Activated T-cell treated with anti-CD3 and anti-CD28 coated beads for 4 hours (primary cell): ENCODE data around the gene TWIST2.

Experiments
- DNase-seq: peaks from one replicate; pipeline ENCODE4 v3.0.0-alpha.2; 2020

The TWIST2 gene

DNA sequence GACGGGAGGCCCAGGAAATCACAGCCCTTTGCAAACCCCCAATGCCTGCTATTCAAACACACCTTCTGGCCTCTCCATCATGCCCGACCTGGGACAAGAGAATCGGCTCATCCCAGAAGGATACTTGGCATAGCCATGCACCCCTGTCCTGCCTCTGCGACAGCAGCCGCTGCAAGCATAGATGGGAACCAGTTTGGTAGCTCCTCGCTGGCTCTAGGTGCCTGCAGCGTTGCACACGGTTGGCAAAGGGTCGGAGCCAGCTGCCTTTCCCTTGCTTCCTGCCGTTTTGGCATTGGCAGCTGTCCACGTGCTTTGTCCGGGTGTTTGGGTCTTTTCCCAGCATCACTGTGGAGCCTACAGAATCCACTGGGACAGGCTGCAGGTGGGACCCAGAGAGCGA lies 76.9 kb downstream of the TWIST2 start:
- DNase-seq = no peak

DNA sequence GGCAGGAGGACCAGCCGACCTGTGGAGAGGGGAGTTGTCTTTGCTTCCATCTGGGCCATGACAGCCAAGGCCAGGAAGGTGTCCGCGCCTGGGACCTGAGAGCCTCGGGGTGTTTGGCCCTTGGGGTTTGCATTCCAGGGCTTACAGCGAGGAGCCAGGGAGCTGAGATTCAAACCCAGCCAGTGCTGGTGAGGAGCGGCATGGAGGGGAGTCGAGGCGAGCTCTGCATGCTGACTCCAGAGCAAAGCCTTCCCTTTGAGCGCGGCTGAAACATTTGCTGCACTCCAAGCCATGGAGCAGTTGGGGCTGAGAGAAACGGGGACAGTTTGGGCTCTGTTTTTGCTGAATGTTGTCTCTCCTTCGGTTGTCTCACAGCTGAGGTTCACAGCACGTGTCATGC lies 77.4 kb downstream of the TWIST2 start:
- DNase-seq = no peak

DNA sequence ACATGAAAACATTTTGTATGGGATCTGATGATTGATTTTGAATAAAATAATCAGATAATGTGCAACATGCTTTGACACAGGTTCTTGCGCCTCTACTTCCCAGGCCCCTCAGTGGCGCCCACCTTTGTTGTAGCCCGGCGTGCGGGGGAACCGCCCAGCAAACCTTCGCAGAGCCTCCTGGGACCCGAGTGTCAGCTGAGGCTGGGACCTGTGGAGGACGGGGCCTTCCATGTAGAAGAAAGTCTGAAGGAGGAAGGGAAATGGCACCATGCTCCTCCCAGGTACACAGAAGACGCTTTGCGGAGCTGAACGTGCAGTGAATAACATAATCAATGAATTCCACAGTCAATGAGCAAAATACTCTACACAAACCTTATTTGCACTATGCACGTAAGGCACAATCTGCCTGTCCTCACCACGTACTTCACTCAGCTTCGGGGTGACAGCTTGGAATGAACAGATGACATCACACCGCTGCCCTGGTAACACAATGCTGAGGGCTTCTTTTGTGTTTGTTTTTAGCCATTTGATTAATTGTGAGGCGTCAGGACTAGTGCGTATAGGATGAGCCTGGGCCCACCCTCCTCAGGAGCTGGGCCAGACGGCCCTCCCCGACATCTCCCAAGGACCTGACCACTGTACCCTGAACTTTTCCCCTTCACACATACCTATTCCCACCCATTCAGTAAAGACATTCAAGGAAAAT lies 78.1 kb downstream of the TWIST2 start:
- DNase-seq = no peak

DNA sequence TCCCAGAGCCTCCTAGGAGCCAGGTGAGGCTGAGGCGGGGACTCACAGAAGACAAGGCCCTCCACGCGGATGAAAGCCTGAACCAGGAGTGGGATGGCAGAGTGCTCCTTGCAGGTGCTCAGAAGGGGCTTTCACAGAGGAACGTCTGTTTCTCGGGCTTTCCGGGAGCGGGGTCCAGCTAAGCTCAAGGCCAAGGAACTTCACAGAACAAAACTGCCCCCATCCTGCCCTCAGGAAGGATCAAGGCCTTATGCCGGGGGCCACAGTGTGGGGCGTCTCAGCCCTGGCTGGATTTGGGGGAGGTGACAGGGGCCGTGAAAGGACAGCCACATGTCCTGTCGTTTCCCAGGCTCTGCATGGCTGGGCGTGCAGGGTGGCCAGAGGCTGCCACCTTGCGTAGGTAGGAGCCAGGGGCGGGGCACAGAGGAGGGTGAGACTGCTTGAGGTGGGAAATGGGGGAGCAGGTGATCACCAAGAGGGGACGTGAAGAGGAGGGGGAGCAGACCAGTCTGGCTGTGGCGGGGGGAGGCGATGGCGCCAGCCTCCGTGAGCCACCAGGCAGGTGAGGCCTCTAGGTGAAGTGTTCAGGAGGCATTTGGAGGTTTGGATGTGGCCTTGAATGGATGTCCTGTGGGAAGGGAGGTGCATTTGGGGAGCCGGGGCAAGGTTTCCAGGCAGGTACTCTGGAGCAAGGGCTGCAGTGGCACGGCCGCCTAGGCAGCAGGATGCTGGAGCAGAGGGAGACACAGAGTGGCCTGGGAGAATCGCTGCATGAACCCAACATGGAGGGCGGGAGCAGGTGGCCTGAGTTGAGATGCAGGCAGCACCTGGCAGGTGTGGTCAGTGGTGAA lies 79.1 kb downstream of the TWIST2 start:
- no peak for DNase-seq

DNA sequence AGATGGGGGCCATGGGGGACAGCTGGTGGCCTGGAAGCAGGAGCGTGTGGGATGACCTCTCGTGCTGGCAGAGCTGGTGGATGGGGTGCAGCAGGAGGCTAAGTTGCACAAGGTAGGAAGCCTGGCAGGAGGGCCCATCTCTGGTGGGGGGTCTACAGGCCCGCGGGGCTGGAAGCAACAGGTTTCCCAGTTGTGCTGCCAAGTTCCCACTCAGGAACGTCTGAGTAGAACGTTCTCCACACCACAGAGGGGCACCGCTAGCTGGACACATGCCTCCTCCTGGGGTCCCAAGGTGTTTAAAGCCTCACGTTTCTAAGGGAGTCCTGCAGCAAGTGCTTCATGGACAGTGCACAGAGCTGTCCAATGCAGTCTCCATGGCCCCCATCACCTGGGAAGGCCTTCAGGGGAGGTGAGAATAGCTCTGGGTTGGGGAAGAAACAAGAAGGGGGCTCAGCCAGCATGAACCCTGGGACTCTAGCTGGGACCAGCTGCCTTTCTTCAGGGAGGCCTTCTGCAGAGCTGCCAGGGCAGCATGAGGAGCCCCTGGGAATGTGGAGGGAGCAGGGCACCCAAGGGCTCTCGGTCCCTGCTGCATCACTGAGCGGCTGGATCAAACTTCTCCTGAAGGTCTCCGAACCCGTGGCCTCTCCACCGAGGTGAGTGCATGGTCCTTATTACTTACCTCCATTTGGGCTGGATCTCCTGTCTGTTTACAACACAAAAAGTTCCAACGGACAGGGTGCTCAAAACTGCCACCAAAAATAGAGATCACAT lies 80.0 kb downstream of the TWIST2 start:
- DNase-seq = no peak

DNA sequence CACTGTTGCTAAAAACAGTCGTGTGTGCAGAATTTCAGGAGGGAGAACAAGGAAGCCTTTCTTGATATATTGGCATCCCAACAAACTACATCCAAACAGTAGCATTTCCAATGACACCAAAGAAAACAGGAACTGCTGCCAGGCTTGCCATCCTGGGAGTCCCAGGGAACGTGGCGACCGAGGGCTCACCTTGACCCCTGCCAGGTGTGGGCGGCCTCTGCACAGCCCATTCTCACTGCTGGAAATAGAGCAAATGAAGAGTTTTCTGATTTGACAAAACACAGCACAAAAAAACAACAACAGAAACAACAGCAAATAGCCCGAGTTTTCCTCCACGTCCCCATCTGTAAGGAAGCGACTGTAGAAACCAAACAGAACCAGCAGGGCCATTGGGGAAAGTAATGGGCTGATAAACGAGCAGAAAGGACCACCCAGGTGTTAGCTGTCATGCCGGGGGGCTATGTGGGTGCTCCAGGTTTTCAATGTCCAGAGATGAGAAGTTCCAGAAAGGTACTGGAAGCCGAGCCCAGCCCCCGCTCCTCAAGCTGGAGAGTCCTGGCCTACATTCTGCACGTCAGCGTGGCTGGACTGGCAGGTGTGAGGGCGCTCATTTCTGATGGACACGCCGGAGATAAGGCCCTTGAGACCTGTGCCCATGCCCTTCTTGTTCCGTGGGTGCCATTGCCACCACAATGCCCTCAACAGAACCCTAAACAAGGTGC lies 80.8 kb downstream of the TWIST2 start:
- DNase-seq = no peak

DNA sequence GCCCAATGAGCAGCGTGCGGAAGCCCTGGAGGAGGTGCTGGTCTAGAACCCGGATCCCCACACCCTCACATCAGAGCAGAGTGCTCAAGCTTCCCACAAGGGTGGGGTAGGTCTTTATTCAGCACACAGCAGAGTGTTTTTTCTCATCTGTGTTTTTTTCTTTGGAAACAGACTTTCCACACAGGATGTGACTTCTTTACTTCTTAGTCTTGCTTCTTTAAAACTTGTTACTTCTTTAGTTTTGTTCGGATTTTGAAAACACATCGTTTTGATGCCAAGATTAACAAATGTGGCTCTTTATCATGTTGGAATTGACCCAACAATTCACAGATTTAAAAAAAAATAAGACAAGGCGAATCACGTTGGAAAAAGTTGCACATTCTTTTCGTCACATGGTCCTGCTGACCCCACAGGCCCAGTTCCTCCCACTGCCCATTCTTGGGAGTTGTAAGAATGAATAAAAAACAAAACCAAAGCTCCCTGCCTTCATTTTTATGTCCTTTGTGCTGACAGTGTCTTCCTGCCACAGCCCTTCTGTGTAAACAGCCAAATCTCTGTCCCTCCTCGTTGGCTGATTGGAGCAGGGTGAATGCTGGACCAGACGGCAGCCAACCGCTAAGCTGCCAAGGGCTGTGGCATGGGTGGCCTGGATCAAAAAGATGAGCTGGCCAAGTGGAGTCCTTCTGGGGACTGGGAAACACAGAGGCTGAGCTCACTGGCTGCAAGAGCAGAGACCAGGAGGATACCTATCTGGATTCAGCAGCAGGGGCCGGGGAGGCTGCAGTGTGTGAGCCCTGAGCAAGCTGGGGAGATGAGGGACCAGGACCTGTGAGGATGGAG lies 81.6 kb downstream of the TWIST2 start:
- DNase-seq = no peak

DNA sequence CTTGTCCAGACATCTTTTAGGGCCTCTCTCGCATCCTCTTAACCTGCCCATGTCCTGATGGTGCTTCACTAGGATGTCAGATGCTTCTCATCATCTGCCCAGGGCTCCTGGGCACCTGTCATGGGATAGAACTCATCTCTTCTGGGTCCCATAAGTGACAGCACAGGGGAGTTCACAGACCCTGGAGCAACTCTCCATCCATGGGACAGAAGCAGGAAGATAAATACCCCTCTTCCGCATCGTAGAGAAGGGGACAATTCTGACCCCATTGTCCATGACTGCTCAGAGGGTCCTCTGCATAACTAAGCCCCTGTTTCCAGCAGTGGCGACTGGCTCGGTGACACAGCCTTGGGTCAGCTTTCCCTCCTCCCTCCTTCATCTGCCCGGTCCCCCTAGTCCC lies 82.3 kb downstream of the TWIST2 start:
- no peak for DNase-seq

DNA sequence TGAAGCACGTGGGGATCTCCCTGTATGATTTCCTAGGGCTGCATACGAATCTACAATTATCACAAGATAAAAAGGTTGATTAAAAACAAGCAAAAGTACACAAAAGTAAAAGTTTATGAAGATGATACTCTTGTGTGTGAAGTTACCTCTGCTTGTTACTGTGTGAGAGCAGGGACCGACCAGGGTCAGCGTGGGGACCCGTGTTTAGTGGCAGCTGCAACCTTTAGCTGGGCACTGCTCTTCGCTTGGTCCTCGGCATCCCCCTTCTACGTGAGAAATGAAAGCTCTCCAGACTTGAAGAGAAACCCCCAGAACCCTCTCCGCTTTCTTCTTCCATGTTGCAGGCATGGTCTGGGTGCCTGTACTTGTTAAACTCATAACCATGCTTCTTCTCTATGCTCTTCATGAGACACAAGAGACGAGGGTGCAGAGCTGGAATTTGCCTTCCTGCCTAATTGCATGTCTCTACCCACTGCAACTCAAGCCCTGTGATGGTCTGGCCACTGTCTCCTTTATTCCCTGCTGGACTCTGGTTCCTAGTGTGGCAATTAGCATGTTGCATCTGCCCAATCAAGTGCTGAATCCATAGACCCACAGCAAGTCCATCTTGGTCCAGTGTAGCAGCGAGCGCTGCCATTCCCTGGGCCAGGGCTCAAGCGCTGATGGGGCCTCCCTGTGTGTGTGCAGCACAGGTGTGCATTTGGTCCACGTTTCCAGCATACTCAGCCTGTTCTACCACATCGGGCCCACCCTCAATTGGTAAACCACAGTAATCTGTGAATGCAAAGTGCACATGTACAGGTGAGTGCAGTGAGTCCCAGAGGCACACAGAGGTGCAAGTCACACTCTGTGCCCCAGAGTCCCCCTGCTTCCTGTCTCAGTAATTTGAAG lies 88.5 kb downstream of the TWIST2 start:
- DNase-seq = no peak

DNA sequence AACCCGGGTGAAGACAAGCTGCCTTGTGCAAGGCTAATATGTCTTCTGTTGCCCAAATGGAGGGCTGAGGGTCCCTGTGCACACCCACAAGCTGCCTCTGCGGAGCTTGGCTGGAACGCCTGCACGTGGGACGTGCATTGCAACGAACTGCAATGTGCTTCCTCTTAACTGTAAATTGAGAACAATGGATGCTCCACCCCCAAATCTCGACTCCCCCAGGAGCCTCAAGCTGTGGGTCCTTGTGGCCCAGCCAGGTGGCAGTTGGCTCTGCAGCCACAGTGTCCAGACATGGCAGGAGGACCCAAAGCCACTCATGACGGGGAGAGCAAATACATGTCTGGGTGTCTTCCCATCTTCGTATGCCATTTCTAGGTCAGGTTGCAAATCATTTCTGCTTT lies 90.1 kb downstream of the TWIST2 start:
- DNase-seq = no peak

DNA sequence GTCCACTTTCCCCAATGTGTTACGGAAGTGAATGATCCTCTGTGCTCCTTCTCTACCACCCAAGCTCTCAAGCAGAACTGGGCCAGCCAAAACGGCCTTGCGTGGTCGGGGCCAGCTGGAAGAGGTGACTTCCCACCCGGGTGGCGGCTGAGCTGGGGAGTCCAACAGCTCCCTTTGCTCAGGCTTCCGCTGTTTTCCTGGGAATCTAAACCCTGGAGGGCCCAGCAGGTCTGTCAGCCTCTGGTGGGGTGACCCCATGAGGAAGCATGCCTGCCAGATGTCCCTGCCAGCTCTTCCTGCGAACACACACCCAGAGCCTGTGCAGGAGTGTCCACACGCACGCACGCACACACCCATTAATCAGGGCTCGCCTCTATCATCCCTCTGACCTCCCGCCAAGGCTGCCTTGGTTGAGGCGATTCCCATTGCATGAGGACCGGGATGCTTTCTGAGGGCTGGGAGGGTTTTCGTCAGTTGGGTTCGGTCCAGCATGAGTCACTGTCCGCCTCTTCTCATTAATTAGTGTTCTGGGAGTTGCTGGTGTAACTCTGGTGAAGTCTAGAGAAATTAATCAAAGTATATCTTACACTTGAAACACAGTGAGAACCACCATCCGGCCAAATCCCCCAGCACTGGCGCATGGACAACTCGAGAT lies 90.6 kb downstream of the TWIST2 start:
- DNase-seq = no peak

DNA sequence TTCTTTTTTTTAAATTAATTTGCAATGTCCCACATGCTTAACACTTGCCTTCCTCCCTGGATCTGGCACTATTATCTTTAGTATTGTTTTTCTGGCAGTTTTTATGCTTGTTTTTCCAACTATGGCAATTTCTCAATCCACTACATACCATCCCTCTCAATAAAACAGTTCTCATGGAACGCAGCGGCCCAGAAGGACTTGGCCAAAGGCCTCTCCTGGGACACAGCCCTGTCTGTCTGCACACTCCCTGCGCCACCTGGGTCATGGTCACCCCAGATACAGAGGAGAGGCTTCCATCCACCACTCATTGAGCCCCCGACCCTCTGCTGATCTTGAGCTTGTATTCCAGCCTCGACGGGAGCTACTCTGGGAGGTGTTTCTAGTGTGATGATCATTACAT lies 91.2 kb downstream of the TWIST2 start:
- DNase-seq = no peak

DNA sequence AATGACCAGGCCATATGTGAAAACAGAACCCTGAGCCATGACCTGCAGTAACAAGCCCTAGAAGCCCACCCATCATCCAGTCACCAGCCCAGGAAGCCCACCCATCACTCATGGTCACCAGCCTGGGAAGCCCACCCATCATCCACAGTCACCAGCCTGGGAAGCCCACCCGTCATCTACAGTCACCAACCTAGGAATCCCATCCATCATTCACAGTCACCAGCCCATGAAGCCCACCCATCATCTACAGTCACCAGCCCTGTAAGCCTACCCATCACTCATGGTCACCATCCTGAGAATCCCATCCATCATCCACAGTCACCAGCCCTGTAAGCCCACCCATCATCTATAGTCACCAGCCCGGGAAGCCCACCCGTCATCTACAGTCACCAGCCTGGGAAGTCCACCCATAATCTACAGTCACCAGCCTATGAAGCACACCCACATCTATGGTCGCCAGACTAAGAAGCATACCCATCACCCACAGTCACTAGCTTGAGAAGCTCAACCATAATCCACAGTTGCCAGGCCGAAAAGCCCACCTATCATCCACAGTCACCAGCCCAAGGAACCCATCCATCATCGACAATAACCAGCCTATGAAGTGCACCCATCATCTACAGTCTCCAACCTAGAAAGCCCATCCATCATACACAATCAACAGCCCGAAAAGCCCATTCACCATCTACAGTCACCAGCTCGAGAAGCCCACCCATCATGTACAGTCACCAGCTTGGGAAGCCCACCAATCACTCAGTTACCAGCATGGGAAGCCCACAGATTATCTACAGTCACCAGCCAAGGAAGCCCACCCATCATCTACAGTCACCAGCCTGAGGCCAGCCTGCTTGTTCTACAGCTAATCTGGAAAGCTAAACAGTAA lies 91.9 kb downstream of the TWIST2 start:
- no peak for DNase-seq

DNA sequence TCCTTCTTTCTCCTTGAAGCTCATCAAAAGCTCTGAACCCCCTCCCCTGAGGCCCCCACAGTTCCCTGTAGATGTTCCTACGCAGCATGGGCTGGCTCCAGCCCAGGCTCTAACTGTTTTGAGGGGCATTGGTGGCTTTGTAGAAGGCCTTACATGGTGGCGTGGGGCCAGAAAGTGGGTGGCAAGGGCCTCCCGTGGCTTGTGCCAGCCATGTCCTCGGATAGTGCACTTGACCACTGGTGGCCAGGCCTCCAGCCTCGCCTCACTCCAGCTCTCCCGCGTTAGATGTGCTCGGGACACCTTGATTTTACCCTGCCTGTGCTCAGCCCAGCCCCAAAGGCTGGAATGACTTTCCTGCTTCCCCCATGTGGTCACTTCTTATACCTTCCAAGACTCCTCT lies 92.9 kb downstream of the TWIST2 start:
- no peak for DNase-seq

DNA sequence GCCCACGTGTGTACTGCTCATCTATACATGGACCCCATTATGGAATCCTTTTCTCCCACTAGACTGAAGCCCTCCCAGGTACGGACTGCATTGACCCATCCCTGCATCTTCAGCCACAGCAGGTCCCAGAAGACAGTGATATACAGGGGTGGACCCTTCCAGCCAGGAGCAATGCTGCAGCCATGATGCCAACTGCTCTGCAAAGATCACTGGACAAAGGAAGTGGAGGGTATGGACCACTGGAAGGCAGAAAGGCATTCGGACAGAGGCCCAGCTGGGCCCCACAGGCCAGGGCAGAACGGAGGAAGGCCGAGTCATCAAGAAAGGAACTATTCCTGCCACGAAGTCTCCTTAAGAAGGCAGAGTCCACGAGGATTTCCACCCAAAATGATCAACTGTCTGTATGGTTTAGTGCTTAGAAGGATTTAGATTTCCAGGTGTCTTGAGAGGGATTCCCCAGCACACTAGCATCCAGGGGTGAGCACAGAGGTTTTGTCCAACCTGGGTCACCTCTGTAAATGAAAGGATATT lies 93.4 kb downstream of the TWIST2 start:
- DNase-seq = no peak

DNA sequence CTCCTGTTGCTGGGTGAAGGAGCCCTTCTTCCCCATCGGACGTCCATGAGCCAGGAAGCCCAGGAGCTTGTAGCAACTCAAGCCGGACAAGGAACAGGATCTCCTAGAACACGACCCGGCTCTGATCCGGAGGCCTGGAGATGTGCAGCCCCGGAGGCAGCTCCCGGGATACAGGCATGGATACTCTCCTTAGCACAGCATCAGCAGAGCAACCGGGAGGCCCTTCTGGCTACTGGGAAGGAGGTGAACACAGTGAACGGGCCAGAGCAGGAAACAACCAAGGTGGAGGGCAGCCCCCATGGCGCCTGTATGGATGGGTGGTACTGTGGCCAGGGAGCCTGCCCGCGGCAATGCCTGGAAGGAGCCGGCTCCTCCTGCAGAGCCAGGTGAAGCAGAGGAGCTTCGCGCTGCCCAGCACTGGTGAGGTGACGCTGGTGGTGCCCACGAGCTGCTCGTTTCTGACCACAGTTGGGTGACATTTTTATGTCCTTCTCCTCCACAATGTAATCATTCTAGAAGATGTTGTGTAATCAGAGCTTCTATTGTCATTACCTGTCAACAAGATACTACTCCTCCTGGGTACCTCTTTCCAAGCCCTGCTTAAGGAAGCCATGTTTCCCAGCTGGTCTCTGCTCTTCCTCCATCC lies 94.3 kb downstream of the TWIST2 start:
- DNase-seq = no peak

DNA sequence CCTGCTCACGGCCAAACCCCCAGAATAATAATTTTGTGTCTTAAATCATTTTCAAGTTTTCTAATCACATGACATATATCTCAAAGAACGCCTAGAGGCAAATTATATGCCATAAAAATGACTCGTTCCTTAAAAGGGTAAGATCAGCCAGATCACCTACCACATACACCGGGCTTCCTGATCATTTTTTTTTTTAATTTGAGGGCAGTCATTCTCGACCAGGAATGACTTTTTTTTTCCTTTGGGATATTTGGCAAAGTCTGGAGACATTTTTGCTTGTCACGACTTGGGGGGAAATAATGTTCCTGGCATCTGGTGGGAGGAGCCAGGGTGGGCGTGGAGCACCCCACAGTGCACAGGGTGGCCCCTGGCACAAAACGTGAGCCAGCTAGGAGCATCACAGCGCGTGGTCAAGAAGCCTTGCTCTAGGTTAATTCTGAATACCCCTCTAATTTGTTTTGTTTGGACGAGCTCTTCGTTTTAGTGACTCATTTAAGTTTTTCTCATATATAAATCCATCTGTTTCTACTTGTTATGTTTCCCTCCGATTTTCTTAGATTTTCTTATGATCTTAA lies 94.9 kb downstream of the TWIST2 start:
- no peak for DNase-seq
